ENCODE results near the gene SCFD2.
A peak's percentile ranks its signal among the peaks of the same experiment; 100 is the strongest.
"Not testable (repeated sequence)": the region's sequence is repeated elsewhere in the genome, so short reads cannot be mapped to it uniquely, and the experiment has no call there.

SCFD2 gene

GRCh38 chr4:53186714-53187358 is 179.0 kb downstream of the SCFD2 start:
- TF ChIP-seq CTCF (IDR thresholded peaks at IDR 0.05; ENCODE audit: low read length, missing control alignments), result no peak
- no peak for DNase-seq (ENCODE audit: low read depth)

GRCh38 chr4:53185869-53186585 is 179.8 kb downstream of the SCFD2 start:
- no peak overlapping the region for H3K4me3 ChIP-seq (replicated peaks; ENCODE audit: low read depth, low read length)
- DNase-seq (ENCODE audit: low read depth), result peak; percentile 73
- TF ChIP-seq CTCF (IDR thresholded peaks at IDR 0.05; ENCODE audit: low read length, missing control alignments), result no peak

More at GRCh38 chr4:53186714-53187358, 179.0 kb downstream of the SCFD2 start:
- no peak overlapping the region for H3K4me3 ChIP-seq (replicated peaks; ENCODE audit: low read depth, low read length)

- H3K4me3 ChIP-seq (replicated peaks; ENCODE audit: low read depth, low read length), result no peak overlapping the region
Measured at GRCh38 chr4:53183754-53184153, 182.1 kb downstream of the SCFD2 start.

GRCh38 chr4:53177751-53178150 is 188.1 kb downstream of the SCFD2 start:
- H3K4me3 ChIP-seq (replicated peaks; ENCODE audit: low read depth, low read length); DNase-seq (ENCODE audit: low read depth): not testable (repeated sequence)

More at GRCh38 chr4:53183754-53184153, 182.1 kb downstream of the SCFD2 start:
- no peak for DNase-seq (ENCODE audit: low read depth)
- no peak for TF ChIP-seq CTCF (IDR thresholded peaks at IDR 0.05; ENCODE audit: low read length, missing control alignments)

GRCh38 chr4:53175640-53176039 is 190.2 kb downstream of the SCFD2 start:
- TF ChIP-seq CTCF (IDR thresholded peaks at IDR 0.05; ENCODE audit: low read length, missing control alignments), result no peak
- no peak overlapping the region for H3K4me3 ChIP-seq (replicated peaks; ENCODE audit: low read depth, low read length)
- no peak for DNase-seq (ENCODE audit: low read depth)

- TF ChIP-seq CTCF (IDR thresholded peaks at IDR 0.05; ENCODE audit: low read length, missing control alignments), result no peak
- DNase-seq (ENCODE audit: low read depth), result no peak
- no peak overlapping the region for H3K4me3 ChIP-seq (replicated peaks; ENCODE audit: low read depth, low read length)
Measured at GRCh38 chr4:53174823-53175222, 191.0 kb downstream of the SCFD2 start.

- no peak for DNase-seq (ENCODE audit: low read depth)
- no peak for TF ChIP-seq CTCF (IDR thresholded peaks at IDR 0.05; ENCODE audit: low read length, missing control alignments)
- H3K4me3 ChIP-seq (replicated peaks; ENCODE audit: low read depth, low read length), result no peak overlapping the region
Measured at GRCh38 chr4:53173576-53173975, 192.3 kb downstream of the SCFD2 start.

Measured in fibroblast of pulmonary artery (primary cell).